Left lung (tissue), 10 donors: ENCODE data around the gene DIO1. TPM values are rescaled to one million over a fixed set of nuclear protein-coding genes. Genes with fewer than 3 reads are reported as not detected.

Experiments used
- ATAC-seq: fragments of 200-7000 bp; cut with Tn5 transposase; one replicate; pipeline ENCODE4 v1.9.1; 2020; ENCODE audit warnings: moderate library complexity
- DNase-seq, 4 donors: peaks; one replicate each; pipeline ENCODE4 v3.0.0-alpha.2; 2013 to 2020
- H3K27ac ChIP-seq, 2 donors: fragments of 200-600 bp; sonication (generic) in 1 of 2; one replicate each; pipeline versions ENCODE4 v1.5.0 to v1.8.0; 2020 to 2021
- H3K27me3 ChIP-seq, 2 donors: fragments of 200-600 bp; sonication (generic) in 1 of 2; one replicate each; pipeline versions ENCODE4 v1.5.0 to v1.8.0; 2020 to 2021
- H3K36me3 ChIP-seq, 2 donors: fragments of 200-600 bp; sonication (generic) in 1 of 2; one replicate each; pipeline versions ENCODE4 v1.5.0 to v1.8.0; 2020 to 2021
- H3K4me1 ChIP-seq, 2 donors: fragments of 200-600 bp; one replicate each; pipeline ENCODE4 v1.8.0; 2021
- H3K4me3 ChIP-seq, 2 donors: fragments of 200-600 bp; sonication (generic) in 1 of 2; one replicate each; pipeline versions ENCODE4 v1.5.0 to v1.8.0; 2020 to 2021; ENCODE audit warnings: mild to moderate bottlenecking in 1 of 2
- H3K9me3 ChIP-seq, 2 donors: fragments of 200-600 bp; sonication (generic) in 1 of 2; one replicate each; pipeline versions ENCODE4 v1.5.0 to v1.8.0; 2020 to 2021
- intact Hi-C, 2 donors: fragments of 100-400 bp; cut with DNase I; formaldehyde crosslinking; loops; one replicate each; pipeline versions ENCODE4 v1.11.2 to v1.14.2; 2022
- polyA plus RNA-seq, 6 donors: library from polyadenylated mRNA; unstranded; fragments of 120-200 nt; gene quantifications; one replicate each; pipeline ENCODE4 v1.2.1, GENCODE V29; 2013; ENCODE audit not compliant: insufficient read length in 6 of 6
- total RNA-seq, 2 donors: library from RNA; stranded (reverse); fragmentation: NEBNext Ultra II Directional; extraction: Animal tissue kit (Norgen Biotek cat#: 25700); gene quantifications; one replicate each; pipeline ENCODE4 v1.2.1, GENCODE V29; 2021
- TF ChIP-seq, protein P1 (sequence below), 2 donors: fragments of 200-600 bp; sonication (generic) in 1 of 2; IDR thresholded peaks; one replicate each; pipeline versions ENCODE4 v1.5.0 to v1.8.0; 2021; ENCODE audit warnings: antibody characterized with exemption in 2 of 2
- donor health status: DM: no; HTN: yes; CAD: no.
- donor health status: DM: no; HTN: no; CAD: no.

The DIO1 gene
- total and polyA plus RNA-seq, 8 donors, result 0.51 to 1.2 (median 0.85) TPM; not detected in 1

DNA sequence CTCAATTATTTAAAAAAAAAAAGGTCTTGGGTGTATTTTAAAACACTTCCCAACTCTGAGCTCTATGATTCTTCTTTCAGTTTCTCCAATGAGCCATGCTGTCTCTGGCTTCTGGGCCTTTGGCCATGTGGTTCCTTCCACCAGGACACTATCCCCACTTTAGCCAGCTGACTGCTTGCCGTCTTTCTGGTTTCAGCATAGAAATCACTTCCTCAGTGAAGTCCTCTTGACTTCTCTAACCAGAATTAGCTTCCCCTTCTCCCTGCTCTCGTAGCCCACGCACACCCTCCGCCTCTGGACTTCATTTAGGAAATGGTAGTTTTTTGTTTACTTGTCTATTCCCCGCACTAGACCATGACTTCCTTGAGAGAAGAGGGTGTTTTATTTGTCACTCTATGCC, 1.1 kb upstream of the DIO1 start:
- ATAC-seq (peak; percentile 23), DNase-seq (peak in 1 of 4 donors; percentile 71)
- Histone ChIP-seq H3K36me3 (no peaks in the 10 kb centered on the region), H3K4me3 (no peak overlapping the region), H3K4me1 (peaks cover 7 to 40% of the 10 kb centered on the region in 2 donors), H3K9me3 (no peaks in the 10 kb centered on the region), H3K27me3 (no peaks in the 10 kb centered on the region), H3K27ac (peak overlapping the region in 1 of 2 donors; percentile 62)
- TF ChIP-seq, protein P1, sequence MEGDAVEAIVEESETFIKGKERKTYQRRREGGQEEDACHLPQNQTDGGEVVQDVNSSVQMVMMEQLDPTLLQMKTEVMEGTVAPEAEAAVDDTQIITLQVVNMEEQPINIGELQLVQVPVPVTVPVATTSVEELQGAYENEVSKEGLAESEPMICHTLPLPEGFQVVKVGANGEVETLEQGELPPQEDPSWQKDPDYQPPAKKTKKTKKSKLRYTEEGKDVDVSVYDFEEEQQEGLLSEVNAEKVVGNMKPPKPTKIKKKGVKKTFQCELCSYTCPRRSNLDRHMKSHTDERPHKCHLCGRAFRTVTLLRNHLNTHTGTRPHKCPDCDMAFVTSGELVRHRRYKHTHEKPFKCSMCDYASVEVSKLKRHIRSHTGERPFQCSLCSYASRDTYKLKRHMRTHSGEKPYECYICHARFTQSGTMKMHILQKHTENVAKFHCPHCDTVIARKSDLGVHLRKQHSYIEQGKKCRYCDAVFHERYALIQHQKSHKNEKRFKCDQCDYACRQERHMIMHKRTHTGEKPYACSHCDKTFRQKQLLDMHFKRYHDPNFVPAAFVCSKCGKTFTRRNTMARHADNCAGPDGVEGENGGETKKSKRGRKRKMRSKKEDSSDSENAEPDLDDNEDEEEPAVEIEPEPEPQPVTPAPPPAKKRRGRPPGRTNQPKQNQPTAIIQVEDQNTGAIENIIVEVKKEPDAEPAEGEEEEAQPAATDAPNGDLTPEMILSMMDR (IDR thresholded peaks at IDR 0.05), result no peak
- intact Hi-C loops, result no loop called here

DNA sequence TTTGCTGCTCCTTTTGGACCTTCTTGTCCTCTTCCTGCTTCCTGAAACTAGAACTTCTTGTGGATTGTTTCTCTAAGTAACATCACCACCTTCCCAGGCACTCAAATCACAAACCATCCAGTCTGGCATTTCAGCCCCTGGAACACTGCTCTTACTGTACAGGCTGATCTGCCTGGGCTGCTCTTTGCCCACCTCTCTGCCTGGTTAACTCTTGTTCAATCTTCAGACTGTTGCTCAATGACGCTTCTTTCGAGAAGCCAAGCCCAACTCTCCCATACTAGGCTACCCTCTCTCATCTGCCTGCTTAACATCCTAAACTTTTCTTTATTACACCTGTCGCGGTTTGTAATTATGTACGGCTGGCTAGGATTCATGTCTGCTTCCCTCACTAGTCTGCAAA, 657 bp downstream of the DIO1 start:
- Histone ChIP-seq H3K27ac (no peak overlapping the region), H3K27me3 (no peaks in the 10 kb centered on the region), H3K4me1 (peaks cover 15 to 27% of the 10 kb centered on the region in 2 donors), H3K4me3 (no peak overlapping the region), H3K9me3 (no peaks in the 10 kb centered on the region), H3K36me3 (no peaks in the 10 kb centered on the region)
- no peak for ATAC-seq
- intact Hi-C loops, result no loop called here
- TF ChIP-seq, protein P1 (IDR thresholded peaks at IDR 0.05), result no peak
- DNase-seq, result no peak

DNA sequence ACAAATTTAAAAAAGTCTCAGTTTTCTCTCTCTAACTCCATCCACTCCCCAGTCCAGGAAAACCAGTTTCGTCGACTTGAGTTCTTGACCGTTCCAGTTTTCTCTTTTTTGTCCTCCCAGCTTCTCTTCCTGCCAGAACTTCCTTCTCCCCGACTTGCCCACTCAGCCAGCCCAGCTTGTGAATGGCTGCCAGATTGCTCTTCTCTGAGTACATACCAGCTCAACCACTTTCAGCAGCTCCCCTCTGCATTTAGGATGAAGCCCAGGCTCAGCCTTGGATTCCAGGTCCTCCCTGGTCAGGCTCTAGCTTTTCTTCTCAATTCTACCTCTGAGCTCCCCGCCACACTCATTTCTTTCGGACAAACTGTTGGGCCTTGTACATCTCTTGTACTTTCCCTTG, 1.4 kb downstream of the DIO1 start:
- H3K4me3 ChIP-seq, result no peak overlapping the region
- intact Hi-C loops, result no loop called here
- H3K9me3 ChIP-seq, result no peaks in the 10 kb centered on the region
- no peak overlapping the region for H3K27ac ChIP-seq
- ATAC-seq (peak; percentile 7), DNase-seq (no peak)
- no peaks in the 10 kb centered on the region for H3K36me3 ChIP-seq
- H3K27me3 ChIP-seq, result no peaks in the 10 kb centered on the region
- peaks cover 15 to 22% of the 10 kb centered on the region in 2 donors for H3K4me1 ChIP-seq
- TF ChIP-seq, protein P1 (IDR thresholded peaks at IDR 0.05), result no peak

DNA sequence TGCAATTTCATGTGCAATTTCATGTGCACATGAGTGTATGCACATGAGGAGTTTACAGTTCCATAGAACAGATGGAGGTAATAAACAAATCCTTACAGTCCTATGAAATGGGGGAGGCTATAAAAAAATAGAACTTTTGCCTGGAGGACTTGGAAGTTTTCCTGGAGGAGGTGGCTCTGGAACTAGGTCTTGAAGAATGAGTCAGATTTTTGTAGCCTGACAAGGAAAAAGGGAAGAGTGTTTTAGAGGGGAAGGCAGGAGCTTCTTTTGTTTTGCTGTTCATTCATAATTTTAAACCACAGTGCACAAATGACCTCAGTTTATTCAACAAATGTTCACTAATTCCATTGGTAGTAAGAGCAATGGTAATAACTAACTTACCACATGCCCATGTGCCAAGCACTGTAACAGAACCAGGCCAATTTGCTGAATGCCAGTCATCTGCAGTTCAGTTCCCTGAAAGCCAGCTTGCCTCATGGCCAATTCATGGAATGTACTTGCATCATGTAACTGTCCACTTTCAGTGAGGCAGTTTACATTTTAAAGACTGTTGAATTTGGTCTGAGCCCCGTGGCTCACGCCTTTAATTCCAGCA, 2.7 kb downstream of the DIO1 start:
- H3K4me1 ChIP-seq, result peaks cover 15 to 16% of the 10 kb centered on the region in 2 donors
- TF ChIP-seq, protein P1 (IDR thresholded peaks at IDR 0.05), result no peak
- H3K4me3 ChIP-seq, result no peak overlapping the region
- H3K36me3 ChIP-seq, result no peaks in the 10 kb centered on the region
- peak overlapping the region; percentile 19 to 34 for H3K27ac ChIP-seq
- no peaks in the 10 kb centered on the region for H3K9me3 ChIP-seq
- ATAC-seq (peak; percentile 20), DNase-seq (no peak)
- no peaks in the 10 kb centered on the region for H3K27me3 ChIP-seq
- intact Hi-C loops, result no loop called here

DNA sequence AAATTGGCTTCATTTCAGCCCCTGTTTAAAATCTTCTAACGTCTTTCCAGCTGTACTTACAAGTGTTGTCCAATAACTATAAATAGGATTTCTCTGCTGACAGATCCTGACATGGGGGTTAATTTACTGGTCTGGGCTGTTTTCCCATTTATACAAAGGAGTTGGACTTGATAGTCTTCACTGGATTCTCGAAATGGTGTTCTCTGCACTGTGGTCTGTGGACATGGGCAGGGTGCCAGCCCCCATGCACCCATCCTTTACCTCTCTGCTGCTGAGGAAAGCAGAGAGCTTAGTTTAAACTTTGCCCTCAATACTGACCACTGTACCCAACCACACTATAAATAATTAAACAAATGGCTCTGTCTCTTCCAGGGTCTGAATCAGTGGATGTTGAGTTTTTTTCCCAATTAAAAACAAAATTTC, 5.2 kb downstream of the DIO1 start:
- DNase-seq, result peak in 3 of 4 donors; percentile 19 to 52 (median 46)
- no peaks in the 10 kb centered on the region for H3K36me3 ChIP-seq
- TF ChIP-seq, protein P1 (IDR thresholded peaks at IDR 0.05), result no peak
- H3K27ac ChIP-seq, result no peak overlapping the region
- H3K4me3 ChIP-seq, result no peak overlapping the region
- ATAC-seq, result peak; percentile 42
- H3K27me3 ChIP-seq, result no peaks in the 10 kb centered on the region
- no peaks in the 10 kb centered on the region for H3K9me3 ChIP-seq
- peaks cover 0 to 15% of the 10 kb centered on the region in 2 donors for H3K4me1 ChIP-seq
- intact Hi-C loops, result no loop called here
